Heart right ventricle (tissue), 16 donors: ENCODE data around the gene CACNA1A. TPM values are rescaled to one million over a fixed set of nuclear protein-coding genes. Genes with fewer than 3 reads are reported as not detected.

Experiments
- ATAC-seq, 8 donors: fragments of 200-7000 bp; cut with Tn5 transposase; one replicate each; pipeline ENCODE4 v1.9.1; 2020; ENCODE audit warnings: mild to moderate bottlenecking in 8 of 8, moderate library complexity in 8 of 8, moderate number of reproducible peaks in 1 of 8
- DNase-seq, 2 donors: peaks; one replicate each; pipeline ENCODE4 v3.0.0-alpha.2; 2020
- H3K27ac ChIP-seq, 10 donors: fragments of 200-600 bp; sonication (generic) in 2 of 10; one replicate each; pipeline versions ENCODE4 v1.5.0 to v1.8.0; 2020 to 2022; ENCODE audit warnings: mild to moderate bottlenecking in 3 of 10
- H3K27me3 ChIP-seq, 7 donors: fragments of 200-600 bp; one replicate each; pipeline ENCODE4 v1.8.0; 2021 to 2022; ENCODE audit warnings: mild to moderate bottlenecking in 2 of 7
- H3K36me3 ChIP-seq, 9 donors: fragments of 200-600 bp; sonication (generic) in 1 of 9; one replicate each; pipeline versions ENCODE4 v1.5.0 to v1.8.0; 2020 to 2022; ENCODE audit warnings: mild to moderate bottlenecking in 2 of 9
- H3K4me1 ChIP-seq, 9 donors: fragments of 200-600 bp; sonication (generic) in 1 of 9; one replicate each; pipeline versions ENCODE4 v1.5.0 to v1.8.0; 2020 to 2022; ENCODE audit warnings: mild to moderate bottlenecking in 4 of 9
- H3K4me3 ChIP-seq, 10 donors: fragments of 200-600 bp; sonication (generic) in 2 of 10; one replicate each; pipeline versions ENCODE4 v1.5.0 to v1.8.0; 2020 to 2022; ENCODE audit warnings: mild to moderate bottlenecking in 7 of 10, moderate library complexity in 2 of 10
- H3K9me3 ChIP-seq, 11 donors: fragments of 200-600 bp in 10 of 11; sonication (generic) in 2 of 11; one replicate each; pipeline versions ENCODE4 v1.5.0 to v1.8.0; 2013 to 2022; ENCODE audit warnings: mild to moderate bottlenecking in 2 of 11, control low read depth in 1 of 11, moderate library complexity in 1 of 11
- CTCF ChIP-seq, 9 donors: fragments of 200-600 bp; sonication (generic) in 2 of 9; IDR thresholded peaks; one replicate each; pipeline versions ENCODE4 v1.5.0 to v1.8.0; 2021 to 2022; ENCODE audit warnings: antibody characterized with exemption in 9 of 9, mild to moderate bottlenecking in 5 of 9, moderate library complexity in 1 of 9
- WGBS, 2 donors: extraction: QIAGEN DNeasy Blood & Tissue Kit; methylation state at CpG; one replicate each; pipeline ENCODE4 v1.1.7; 2013; ENCODE audit warnings: inconsistent platforms in 1 of 2; 5-methylcytosine and 5-hydroxymethylcytosine counted together
- intact Hi-C, 10 donors: fragments of 100-400 bp; cut with DNase I; formaldehyde crosslinking; loops; one replicate each; pipeline versions ENCODE4 v1.11.1 to v1.14.2; 2022
- polyA plus RNA-seq, 2 donors: library from polyadenylated mRNA; stranded (reverse); fragments of 200-250 nt; gene quantifications; one replicate each; pipeline ENCODE4 v1.2.3, GENCODE V29; 2013
- total RNA-seq, 10 donors: library from RNA; stranded (reverse); fragmentation: NEBNext Ultra II Directional in 3 of 10; extraction: Animal tissue kit (Norgen Biotek cat#: 25700) in 3 of 10; gene quantifications; one replicate each; pipeline versions ENCODE4 v1.2.1 to v1.2.4, GENCODE V29; 2021 to 2023
- donor health status: Arrhythmogenic right ventricular cardiomyopathy.
- donor health status: ischemic (EF 13 %, LVEDD 7.1; RV severe dilation, severe dysfunction).
- donor health status: healthy with polysubstance abuse.
- donor health status: DM: no; HTN: yes; CAD: no.
- donor health status: DM: no; HTN: no; CAD: no.
- donor health status: ischemic (EF 25% LVEDD 6.9; RV normal size, moderate dysfunction).
- donor health status: ischemic (EF 25% LVEDD 5.7; RV mildly dilated, moderate dysfunction).
- donor health status: healthy.
- donor health status: DM: yes; HTN: yes; CAD: no.
- donor health status: Ischemic cardiomyopathy.
- donor health status: ischemic (EF 35%, LVEDD 5.7; RV mildly dilated, moderate dysfunction).
- donor health status: nonischemic (EF 11% LVEDD 7.7; RV severe dilation, severe dysfunction).
- donor health status: DM: yes; HTN: yes; CAD: no.
- donor health status: PGD.
- donor health status: ischemic (EF 29% LVEDD 5.4; RV normal size, mild dysfunction).
- donor health status: nonischemic (EF 23%, LVEDD 6.1; RV moderate dilation, normal function).

The CACNA1A gene
- total and polyA plus RNA-seq, 12 donors = 0.21 to 2.3 (median 0.66) TPM

GRCh38 chr19:13505164-13505695, 1.0 kb downstream of the CACNA1A start:
- DNase-seq (no peak), ATAC-seq (no peak)
- Histone ChIP-seq H3K27ac (no peak overlapping the region), H3K9me3 (no peaks in the 10 kb centered on the region), H3K4me3 (no peak overlapping the region), H3K4me1 (peaks cover 0 to 12% (median 0%) of the 10 kb centered on the region in 9 donors), H3K36me3 (no peaks in the 10 kb centered on the region), H3K27me3 (peaks cover 3 to 90% (median 73%) of the 10 kb centered on the region in 7 donors)
- intact Hi-C loops = no loop called here
- TF ChIP-seq CTCF (IDR thresholded peaks at IDR 0.05) = no peak
- 31 to 35% methylated on average over 20 of the region's 20 CpGs for WGBS, 2 donors

DNA sequence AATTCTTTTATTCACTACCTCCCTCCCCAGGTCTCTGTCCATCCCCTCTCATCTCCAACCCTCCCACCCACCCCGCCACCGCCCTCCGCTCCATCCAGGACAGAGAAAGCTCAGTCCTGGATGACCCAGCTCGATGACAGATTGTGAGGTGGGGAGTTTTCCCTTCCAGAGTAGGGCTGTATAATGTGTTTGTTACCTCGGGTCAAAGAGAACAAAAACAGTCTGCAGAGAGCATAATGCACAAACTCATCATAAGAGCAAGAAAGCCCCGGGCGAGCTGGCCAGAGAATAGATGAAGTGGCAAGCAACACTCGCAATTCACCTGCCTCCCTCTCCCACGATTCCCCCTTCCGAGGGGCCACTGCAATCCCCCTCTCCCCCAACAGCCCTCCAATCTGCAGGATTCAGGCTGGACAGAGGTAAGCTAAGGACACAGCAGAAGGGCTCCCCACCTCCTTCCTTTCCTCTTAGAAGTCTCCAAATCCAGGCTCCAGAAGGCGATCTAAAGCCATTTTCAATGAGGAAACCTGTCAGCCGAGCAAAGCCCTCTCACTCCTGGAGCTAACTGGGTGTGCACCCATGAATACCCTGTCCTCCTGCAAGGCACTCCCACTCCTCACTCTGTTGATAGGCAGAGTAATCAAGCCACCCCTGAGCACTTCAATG, 2.6 kb downstream of the CACNA1A start:
- intact Hi-C loops = no loop called here
- no peak overlapping the region for H3K4me3 ChIP-seq
- peaks cover 0 to 12% (median 0%) of the 10 kb centered on the region in 9 donors for H3K4me1 ChIP-seq
- no peak for ATAC-seq
- WGBS, 2 donors = 53 to 58% methylated on average over 12 of the region's 12 CpGs
- peaks cover 3 to 81% (median 64%) of the 10 kb centered on the region in 7 donors for H3K27me3 ChIP-seq
- no peak overlapping the region for H3K27ac ChIP-seq
- no peak for DNase-seq
- no peak for TF ChIP-seq CTCF (IDR thresholded peaks at IDR 0.05)
- H3K9me3 ChIP-seq = no peaks in the 10 kb centered on the region
- no peaks in the 10 kb centered on the region for H3K36me3 ChIP-seq

DNA sequence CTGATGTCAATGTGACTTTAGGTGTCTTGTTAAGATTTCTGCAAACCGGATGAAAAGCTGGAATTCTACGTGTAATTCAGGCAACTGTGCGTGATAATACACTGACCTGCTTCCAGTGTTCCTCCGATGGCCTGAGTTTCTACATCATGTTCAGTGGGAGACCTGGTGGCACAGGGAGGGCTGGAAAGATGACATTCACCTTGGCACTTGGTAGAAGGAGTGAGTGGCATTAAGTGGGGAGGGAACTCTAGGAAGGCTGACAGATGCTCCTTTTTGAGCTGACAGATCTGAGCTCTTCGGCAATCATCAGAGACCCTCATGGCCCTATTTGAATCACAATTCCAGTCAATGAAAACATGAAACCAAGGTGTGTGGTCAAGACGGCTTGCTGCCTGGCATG, 4.0 kb downstream of the CACNA1A start:
- H3K9me3 ChIP-seq = no peaks in the 10 kb centered on the region
- no peak for ATAC-seq
- 84 to 85% methylated on average over 6 of the region's 6 CpGs for WGBS, 2 donors
- no peaks in the 10 kb centered on the region for H3K36me3 ChIP-seq
- H3K4me3 ChIP-seq = no peak overlapping the region
- peaks cover 0 to 12% (median 0%) of the 10 kb centered on the region in 9 donors for H3K4me1 ChIP-seq
- TF ChIP-seq CTCF (IDR thresholded peaks at IDR 0.05) = no peak
- peaks cover 3 to 66% (median 49%) of the 10 kb centered on the region in 7 donors for H3K27me3 ChIP-seq
- intact Hi-C loops = no loop called here
- DNase-seq = no peak
- no peak overlapping the region for H3K27ac ChIP-seq

GRCh38 chr19:13499692-13500091, 6.6 kb downstream of the CACNA1A start:
- Histone ChIP-seq H3K9me3 (no peaks in the 10 kb centered on the region), H3K4me3 (no peak overlapping the region), H3K36me3 (no peaks in the 10 kb centered on the region), H3K4me1 (no peaks in the 10 kb centered on the region), H3K27me3 (peaks cover 0 to 51% (median 24%) of the 10 kb centered on the region in 7 donors), H3K27ac (no peak overlapping the region)
- DNase-seq (no peak), ATAC-seq (no peak)
- 88 to 90% methylated on average over 9 of the region's 9 CpGs for WGBS, 2 donors
- intact Hi-C loops = no loop called here
- TF ChIP-seq CTCF (IDR thresholded peaks at IDR 0.05) = no peak
